B cell (primary cell): ENCODE results near the gene SLC1A4. TPM values are rescaled to one million over a fixed set of nuclear protein-coding genes. Genes with fewer than 3 reads are reported as not detected.

ENCODE experiments used
- ATAC-seq: fragments of 200-7000 bp; cut with Tn5 transposase; one replicate; pipeline ENCODE4 v1.10.0; 2021; ENCODE audit warnings: low read depth, mild to moderate bottlenecking, moderate number of reproducible peaks, moderate library complexity
- CTCF ChIA-PET: fragments of 350-600 bp; sonication (Branson Sonifier 250); formaldehyde crosslinking; loops from one replicate; lab custom pipeline; 2021; ENCODE audit warnings: antibody characterized with exemption, inconsistent platforms; lab: Charles Lee
- POLR2A ChIA-PET: fragments of 350-600 bp; sonication (Branson Sonifier 250); formaldehyde crosslinking; loops from one replicate; lab custom pipeline; 2021; ENCODE audit warnings: antibody characterized with exemption; lab: Charles Lee
- DNase-seq: peaks from one replicate; pipeline ENCODE4 v3.0.0; 2013
- H2AFZ ChIP-seq: 2 replicates; pipeline ENCODE4 v1.6.1; 2012; ENCODE audit warnings: mild to moderate bottlenecking, low read depth, low read length; ENCODE audit not compliant: insufficient read depth, poor library complexity, severe bottlenecking
- H3K27ac ChIP-seq, 2 donors: 1 replicate in 1 of 2; 2 replicates in 1 of 2; pipeline ENCODE4 v1.5.1; 2012 to 2013; ENCODE audit warnings: low read length in 2 of 2, mild to moderate bottlenecking in 2 of 2, moderate library complexity in 1 of 2
- H3K27me3 ChIP-seq, 4 experiments: fragments of 200-600 bp in 1 of 4; sonication (generic) in 1 of 4; replicated peaks in 1 of 4; 1 replicate in 2 of 4; 2 replicates in 2 of 4; pipeline versions ENCODE4 v1.6.1 to v1.7.0; 2013 to 2016; ENCODE audit warnings: low read length in 3 of 4, mild to moderate bottlenecking in 2 of 4, mixed read lengths in 1 of 4, moderate library complexity in 1 of 4; ENCODE audit not compliant: insufficient read depth in 4 of 4, control insufficient read depth in 3 of 4; ENCODE audit errors: control extremely low read depth in 1 of 4
- H3K36me3 ChIP-seq, 2 experiments: replicated peaks in 1 of 2; 1 replicate in 1 of 2; 2 replicates in 1 of 2; pipeline versions ENCODE4 v1.6.1 to v1.7.1; 2013; ENCODE audit warnings: low read length in 1 of 2; ENCODE audit not compliant: insufficient read depth in 2 of 2, control insufficient read depth in 1 of 2; ENCODE audit errors: control extremely low read depth in 1 of 2, extremely low read depth in 1 of 2
- H3K4me1 ChIP-seq, 2 donors: fragments of 200-600 bp in 1 of 2; sonication (generic) in 1 of 2; 1 replicate in 1 of 2; 2 replicates in 1 of 2; pipeline versions ENCODE4 v1.5.1 to v1.6.1; 2013 to 2017; ENCODE audit warnings: low read length in 2 of 2; ENCODE audit not compliant: control insufficient read depth in 2 of 2, insufficient read depth in 2 of 2
- H3K4me2 ChIP-seq: replicated peaks from 2 replicates; pipeline ENCODE3; 2012; ENCODE audit warnings: mild to moderate bottlenecking, low read depth, low read length; ENCODE audit not compliant: poor library complexity, severe bottlenecking
- H3K4me3 ChIP-seq, 5 experiments: fragments of 200-600 bp in 1 of 5; sonication (generic) in 1 of 5; 1 replicate in 3 of 5; 2 replicates in 2 of 5; pipeline versions ENCODE4 v1.5.1 to v1.7.0; 2011 to 2016; ENCODE audit warnings: low read length in 4 of 5, mild to moderate bottlenecking in 4 of 5, low read depth in 2 of 5, control low read depth in 1 of 5, moderate library complexity in 1 of 5; ENCODE audit not compliant: insufficient read depth in 1 of 5; ENCODE audit errors: control extremely low read depth in 1 of 5, extremely low read depth in 1 of 5
- H3K79me2 ChIP-seq: fragments of 200-600 bp; sonication (generic); one replicate; pipeline ENCODE4 v1.6.0; 2016; ENCODE audit warnings: low read length; ENCODE audit not compliant: control insufficient read depth, insufficient read depth
- H3K9ac ChIP-seq: fragments of 200-600 bp; sonication (generic); 2 replicates; pipeline ENCODE4 v1.6.1; 2017; ENCODE audit warnings: mild to moderate bottlenecking, low read length, moderate library complexity
- H3K9me3 ChIP-seq, 3 donors: one replicate each; pipeline versions ENCODE4 v1.6.1 to v1.7.1; 2013; ENCODE audit warnings: low read length in 2 of 3; ENCODE audit not compliant: control insufficient read depth in 2 of 3, insufficient read depth in 1 of 3; ENCODE audit errors: control extremely low read depth in 1 of 3
- H4K20me1 ChIP-seq: 2 replicates; pipeline ENCODE4 v1.6.0; 2012; ENCODE audit warnings: mild to moderate bottlenecking, low read length; ENCODE audit not compliant: insufficient read depth, control insufficient read depth, poor library complexity, severe bottlenecking
- H3K27ac Mint-ChIP-seq: one replicate; pipeline ENCODE4 v1.8.0; 2021; ENCODE audit warnings: mixed read lengths
- H3K27me3 Mint-ChIP-seq: one replicate; pipeline ENCODE4 v1.8.0; 2021; ENCODE audit warnings: mixed read lengths
- H3K4me1 Mint-ChIP-seq: one replicate; pipeline ENCODE4 v1.8.0; 2021; ENCODE audit warnings: mixed read lengths
- H3K4me3 Mint-ChIP-seq: one replicate; pipeline ENCODE4 v1.8.0; 2021; ENCODE audit warnings: mixed read lengths
- H3K9me3 Mint-ChIP-seq: one replicate; pipeline ENCODE4 v1.8.0; 2022; ENCODE audit warnings: mixed read lengths; ENCODE audit not compliant: insufficient read depth
- CTCF ChIP-seq: fragments of 200-600 bp; IDR thresholded peaks from one replicate; pipeline ENCODE4 v1.8.0; 2022; ENCODE audit warnings: antibody characterized with exemption, mild to moderate bottlenecking
- EZH2 ChIP-seq: IDR thresholded peaks from 2 replicates; pipeline ENCODE4 v1.6.1; 2012; ENCODE audit warnings: borderline replicate concordance, low read depth, mild to moderate bottlenecking, moderate library complexity, low read length; ENCODE audit not compliant: insufficient read depth, poor library complexity, severe bottlenecking
- WGBS: methylation state at CpG from one replicate; pipeline ENCODE4 v1.1.5; 2013; ENCODE audit warnings: missing lambda C conversion rate; ENCODE audit not compliant: insufficient coverage; 5-methylcytosine and 5-hydroxymethylcytosine counted together
- intact Hi-C: fragments of 100-400 bp; cut with micrococcal nuclease; formaldehyde crosslinking; loops from one replicate; pipeline ENCODE4 v1.10.0; 2022
- polyA plus RNA-seq: library from polyadenylated mRNA; depleted of rRNA; stranded (reverse); fragments of >200 nt; gene quantifications from 2 replicates; pipeline ENCODE4 v1.2.3, GENCODE V29; 2012
- total RNA-seq, 2 donors: library from RNA; stranded (reverse); fragments of 120-200 nt in 1 of 2; gene quantifications; 1 replicate in 1 of 2; 2 replicates in 1 of 2; pipeline versions ENCODE4 v1.2.3 to v1.2.4, GENCODE V29; 2013 to 2022

SLC1A4 gene
- total and polyA plus RNA-seq, 2 donors (not counting 1 experiment from before 2014, with no cell fraction given) = 1.7 to 15.7 TPM

DNA sequence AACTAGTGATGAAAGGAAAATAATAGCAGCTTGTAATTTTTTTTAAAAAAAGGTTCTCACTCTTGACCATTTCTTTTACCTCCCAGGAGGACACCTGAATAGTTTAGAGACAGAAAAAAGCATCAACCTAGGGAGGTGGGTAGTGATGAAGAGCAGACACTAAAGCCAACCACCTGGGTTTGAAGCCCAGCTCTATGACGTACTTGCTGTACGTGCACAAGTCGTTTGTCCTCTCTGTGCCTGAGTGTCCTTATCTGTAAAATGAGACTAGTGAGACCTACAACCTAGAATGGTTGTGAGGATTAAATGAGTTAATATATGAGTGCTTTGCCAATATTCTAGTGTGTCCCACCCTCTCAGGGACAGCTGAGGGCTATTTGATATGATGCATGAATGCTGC lies 5.8 kb downstream of the SLC1A4 start:
- intact Hi-C loops = no loop called here
- Histone ChIP-seq H3K36me3 (peaks cover 0 to 12% of the 10 kb centered on the region in 2 experiments), H3K79me2 (peaks cover 63% of the 10 kb centered on the region), H3K4me3 (no peak overlapping the region), H3K27me3 (no peaks in the 10 kb centered on the region), H3K4me2 (no peak overlapping the region), H3K27ac (no peak overlapping the region), H3K9ac (no peak overlapping the region), H4K20me1 (no peaks in the 10 kb centered on the region), H3K9me3 (no peaks in the 10 kb centered on the region), H2AFZ (no peak overlapping the region), H3K4me1 (peaks cover 11% of the 10 kb centered on the region in 2 donors)
- DNase-seq (no peak), ATAC-seq (no peak)
- H3K9me3 Mint-ChIP-seq = no peaks in the 10 kb centered on the region
- CTCF ChIA-PET = interaction anchor here (1.4 to 11.7 kb wide), 4 partner anchors 29 to 78 kb away, joined by 3 to 125 read pairs (median 4); no protein-coding TSS in a partner anchor
- no peaks in the 10 kb centered on the region for H3K27me3 Mint-ChIP-seq
- peaks cover 21% of the 10 kb centered on the region for H3K4me1 Mint-ChIP-seq
- POLR2A ChIA-PET = no interaction called here
- no peak overlapping the region for H3K4me3 Mint-ChIP-seq
- 100% methylated on average over 3 of the region's 3 CpGs for whole genome bisulfite sequencing
- no peak overlapping the region for H3K27ac Mint-ChIP-seq
- TF ChIP-seq CTCF (no peak), EZH2 (no peak)

GRCh38 chr2:64996871-64997307 lies 7.7 kb downstream of the SLC1A4 start:
- H3K27ac ChIP-seq = no peak overlapping the region
- peaks cover 57% of the 10 kb centered on the region for H3K79me2 ChIP-seq
- ChIA-PET POLR2A (interaction anchor here (0.5 kb wide), 1 partner anchor 44 kb away, joined by 4 read pairs; no protein-coding TSS in a partner anchor), CTCF (interaction anchor here (1.0 to 11.7 kb wide), 2 partner anchors 70 to 80 kb away, joined by 3 to 125 read pairs; no protein-coding TSS in a partner anchor)
- H3K9me3 ChIP-seq = no peaks in the 10 kb centered on the region
- Mint-ChIP-seq H3K27ac (no peak overlapping the region), H3K4me3 (no peak overlapping the region), H3K4me1 (peaks cover 9% of the 10 kb centered on the region), H3K27me3 (no peaks in the 10 kb centered on the region), H3K9me3 (no peaks in the 10 kb centered on the region)
- WGBS = 100% methylated on average over 2 of the region's 3 CpGs
- DNase-seq (no peak), ATAC-seq (no peak)
- H2AFZ ChIP-seq = no peak overlapping the region
- H3K9ac ChIP-seq = no peak overlapping the region
- H3K27me3 ChIP-seq = no peaks in the 10 kb centered on the region
- no peak overlapping the region for H3K4me3 ChIP-seq
- TF ChIP-seq EZH2 (no peak), CTCF (no peak)
- peaks cover 0 to 12% of the 10 kb centered on the region in 2 experiments for H3K36me3 ChIP-seq
- no peak overlapping the region for H3K4me2 ChIP-seq
- H4K20me1 ChIP-seq = no peaks in the 10 kb centered on the region
- intact Hi-C loops = no loop called here
- no peaks in the 10 kb centered on the region for H3K4me1 ChIP-seq
